ENCODE results near the gene SLC26A9. TPM values are rescaled to one million over a fixed set of nuclear protein-coding genes. Genes with fewer than 3 reads are reported as not detected.

SLC26A9 gene
- total and polyA plus RNA-seq, 2 experiments from 2014 or later: not detected

DNA sequence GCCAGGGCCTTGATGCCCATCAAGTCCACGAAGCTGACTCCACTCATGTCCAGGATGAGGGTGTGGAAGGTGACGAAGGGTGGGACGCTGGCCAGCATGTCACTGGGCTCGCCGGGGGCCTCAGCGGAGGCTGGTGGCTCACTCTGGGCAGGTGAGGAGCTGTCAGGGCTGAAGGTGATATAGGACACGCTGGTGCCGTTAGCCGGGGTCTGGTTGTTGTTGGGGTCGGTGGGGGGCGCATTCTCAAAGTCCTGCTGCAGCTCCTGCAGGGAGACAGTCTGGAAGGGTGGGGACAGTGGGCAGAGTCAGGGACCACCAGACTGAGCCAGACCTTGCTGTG lies 21.7 kb downstream of the SLC26A9 start:
- in situ Hi-C loops (cut with MboI): loop anchor here (5.0 kb wide), 1 partner anchor 46 kb away; no protein-coding TSS in a partner anchor
- Histone ChIP-seq H2AFZ (no peak overlapping the region), H3K36me3 (ENCODE audit: low read depth) (no peaks in the 10 kb centered on the region), H3K4me2 (ENCODE audit: unreplicated experiment) (no peak overlapping the region), H3K9ac (no peak overlapping the region), H3K4me1 (ENCODE audit: insufficient read depth) (peaks cover 7% of the 10 kb centered on the region), H3K27me3 (replicated peaks; ENCODE audit: insufficient read depth) (no peaks in the 10 kb centered on the region), H3K27ac (no peak overlapping the region), H3F3A (ENCODE audit: insufficient read depth) (peaks cover 15% of the 10 kb centered on the region), H3K79me2 (ENCODE audit: insufficient read depth) (no peaks in the 10 kb centered on the region), H3K9me3 (ENCODE audit: low read depth) (no peaks in the 10 kb centered on the region), H3K4me3 (no peak overlapping the region), H4K20me1 (ENCODE audit: insufficient read depth) (no peaks in the 10 kb centered on the region), H3K9me2 (ENCODE audit: insufficient read depth) (no peaks in the 10 kb centered on the region)
- no peak for TF ChIP-seq EZH2 (IDR thresholded peaks at IDR 0.05; ENCODE audit: insufficient read depth, poor library complexity, severe bottlenecking)
- TF ChIP-seq EZH2phosphoT487 (IDR thresholded peaks at IDR 0.05; ENCODE audit: insufficient read depth, low read depth): no peak
- no peak for DNase-seq
- WGBS, 2 experiments (ENCODE audit: low coverage in 1 of 2, low lambda C conversion rate in 2 of 2, missing lambda C conversion rate in 2 of 2): 92 to 94% methylated on average over 11 of the region's 11 CpGs

DNA sequence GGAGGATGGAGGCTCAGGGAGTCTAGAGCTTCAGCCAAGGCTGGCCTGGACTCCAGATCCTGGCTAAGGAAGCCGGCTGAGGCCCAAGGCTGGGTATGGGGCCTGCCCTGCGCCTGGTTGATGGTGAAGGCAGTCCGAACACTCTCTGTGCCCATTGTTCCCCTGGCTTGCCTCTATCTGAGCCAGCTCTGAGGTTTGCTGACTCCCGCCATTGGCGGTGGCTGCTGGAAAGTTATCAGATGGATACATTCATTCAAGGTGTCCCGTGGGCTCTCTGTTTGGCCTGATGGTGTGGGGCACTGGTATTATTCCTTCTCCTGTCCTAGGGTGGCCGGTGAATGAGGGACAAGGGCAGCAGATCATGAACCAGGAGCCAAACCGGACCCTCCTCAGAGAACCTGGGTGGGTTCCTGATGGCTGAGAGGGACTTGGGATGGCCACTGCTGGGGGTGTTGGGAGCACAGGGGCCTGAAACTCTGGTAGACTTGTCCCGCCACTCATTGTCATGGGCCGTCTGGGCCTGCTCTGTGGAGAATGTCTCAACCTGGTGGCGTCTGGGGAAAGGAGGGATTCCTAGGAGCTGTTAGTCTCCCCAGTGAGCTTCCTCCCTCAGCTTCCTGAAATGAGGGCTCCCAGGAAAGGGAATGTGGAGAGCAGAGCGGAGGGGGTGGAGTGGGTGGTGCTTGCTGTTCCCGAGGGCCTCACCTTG lies 22.2 kb downstream of the SLC26A9 start:
- Histone ChIP-seq H3K79me2 (ENCODE audit: insufficient read depth) (no peaks in the 10 kb centered on the region), H4K20me1 (ENCODE audit: insufficient read depth) (no peaks in the 10 kb centered on the region), H3K9me3 (ENCODE audit: low read depth) (no peaks in the 10 kb centered on the region), H3K27me3 (replicated peaks; ENCODE audit: insufficient read depth) (no peaks in the 10 kb centered on the region), H3K4me2 (ENCODE audit: unreplicated experiment) (no peak overlapping the region), H2AFZ (no peak overlapping the region), H3K9ac (no peak overlapping the region), H3K4me1 (ENCODE audit: insufficient read depth) (peaks cover 2% of the 10 kb centered on the region), H3K27ac (no peak overlapping the region), H3K9me2 (ENCODE audit: insufficient read depth) (no peaks in the 10 kb centered on the region), H3K4me3 (no peak overlapping the region), H3K36me3 (ENCODE audit: low read depth) (no peaks in the 10 kb centered on the region), H3F3A (ENCODE audit: insufficient read depth) (peaks cover 10% of the 10 kb centered on the region)
- in situ Hi-C loops (cut with MboI): loop anchor here (5.0 kb wide), 1 partner anchor 46 kb away; no protein-coding TSS in a partner anchor
- no peak for DNase-seq
- 85 to 86% methylated on average over 13 of the region's 13 CpGs for WGBS, 2 experiments (ENCODE audit: low coverage in 1 of 2, low lambda C conversion rate in 2 of 2, missing lambda C conversion rate in 2 of 2)
- TF ChIP-seq EZH2phosphoT487 (IDR thresholded peaks at IDR 0.05; ENCODE audit: insufficient read depth, low read depth): no peak
- no peak for TF ChIP-seq EZH2 (IDR thresholded peaks at IDR 0.05; ENCODE audit: insufficient read depth, poor library complexity, severe bottlenecking)

DNA sequence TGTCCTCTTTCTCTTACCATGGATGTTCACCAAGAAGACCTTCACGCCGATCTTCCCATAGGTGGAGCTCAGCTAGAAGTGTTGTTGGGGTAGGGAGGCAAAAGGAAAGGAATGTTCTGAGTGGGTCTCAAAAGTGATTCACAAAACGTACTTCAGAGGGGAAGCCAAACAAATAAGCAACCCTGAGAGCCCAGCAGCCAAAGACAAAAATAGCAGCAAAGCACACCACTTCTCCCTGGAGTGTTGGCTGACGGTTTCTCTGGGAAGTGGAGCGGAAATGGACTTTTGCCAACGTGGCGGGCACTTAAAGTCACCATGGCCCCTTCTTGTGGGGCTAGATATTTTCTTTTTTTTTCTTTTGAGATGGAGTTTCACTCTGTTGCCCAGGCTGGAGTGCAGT lies 23.1 kb downstream of the SLC26A9 start:
- H4K20me1 ChIP-seq (ENCODE audit: insufficient read depth): no peaks in the 10 kb centered on the region
- no peak overlapping the region for H3K4me3 ChIP-seq
- H3F3A ChIP-seq (ENCODE audit: insufficient read depth): peaks cover 3% of the 10 kb centered on the region; the same call in 1 of the 2 replicates
- DNase-seq: peak; percentile 34
- H3K9me3 ChIP-seq (ENCODE audit: low read depth): no peaks in the 10 kb centered on the region
- H3K9me2 ChIP-seq (ENCODE audit: insufficient read depth): no peaks in the 10 kb centered on the region
- H3K27ac ChIP-seq: no peak overlapping the region
- no peak for TF ChIP-seq EZH2 (IDR thresholded peaks at IDR 0.05; ENCODE audit: insufficient read depth, poor library complexity, severe bottlenecking)
- TF ChIP-seq EZH2phosphoT487 (IDR thresholded peaks at IDR 0.05; ENCODE audit: insufficient read depth, low read depth): no peak
- H3K27me3 ChIP-seq (replicated peaks; ENCODE audit: insufficient read depth): no peaks in the 10 kb centered on the region
- H3K9ac ChIP-seq: no peak overlapping the region
- 44 to 55% methylated on average over 7 of the region's 7 CpGs for WGBS, 2 experiments (ENCODE audit: low coverage in 1 of 2, low lambda C conversion rate in 2 of 2, missing lambda C conversion rate in 2 of 2)
- no peaks in the 10 kb centered on the region for H3K36me3 ChIP-seq (ENCODE audit: low read depth)
- in situ Hi-C loops (cut with MboI): loop anchor here (5.0 kb wide), 1 partner anchor 47 kb away; no protein-coding TSS in a partner anchor
- H2AFZ ChIP-seq: no peak overlapping the region
- no peaks in the 10 kb centered on the region for H3K4me1 ChIP-seq (ENCODE audit: insufficient read depth)
- H3K79me2 ChIP-seq (ENCODE audit: insufficient read depth): no peaks in the 10 kb centered on the region
- H3K4me2 ChIP-seq (ENCODE audit: unreplicated experiment): no peak overlapping the region

DNA sequence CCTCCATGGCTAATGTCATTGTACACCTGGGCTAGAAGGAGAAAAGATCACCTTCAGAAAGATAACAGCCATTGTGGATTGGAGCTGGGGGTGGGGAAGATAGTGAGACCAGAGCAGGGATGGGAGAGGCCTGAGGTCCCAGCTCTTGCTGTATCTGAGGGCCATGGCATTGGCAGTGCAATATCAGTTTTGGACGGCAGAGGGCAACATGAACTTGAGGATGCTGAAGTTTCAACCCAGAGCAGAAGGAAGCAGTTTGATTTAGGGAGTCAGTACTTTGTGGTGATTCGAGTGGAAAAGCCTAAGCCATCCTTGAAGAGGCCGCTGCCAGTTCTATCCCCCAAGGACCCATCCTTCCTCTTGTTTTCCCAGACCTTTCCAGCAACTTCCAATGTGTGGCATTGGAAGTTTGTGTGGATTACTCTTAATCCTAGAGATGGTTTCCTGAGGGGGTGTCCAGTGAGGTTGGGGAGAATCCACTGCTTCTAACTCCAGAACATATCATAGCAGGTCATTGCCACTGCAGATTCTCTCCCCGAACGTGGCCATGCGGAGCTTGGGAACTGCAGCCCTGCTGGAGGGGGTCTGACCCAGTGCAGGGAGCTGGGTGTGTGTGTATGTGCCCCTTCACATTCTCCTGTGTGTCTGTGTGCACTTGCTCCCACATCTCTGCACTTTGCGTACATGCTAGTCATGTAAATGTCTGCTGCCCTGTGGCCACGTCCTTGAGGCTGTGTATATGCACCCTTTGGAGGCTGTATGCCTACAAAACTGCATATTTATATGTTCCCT lies 24.1 kb downstream of the SLC26A9 start:
- Histone ChIP-seq H3K4me3 (no peak overlapping the region), H3K9me3 (ENCODE audit: low read depth) (no peaks in the 10 kb centered on the region), H3K79me2 (ENCODE audit: insufficient read depth) (no peaks in the 10 kb centered on the region), H3K4me2 (ENCODE audit: unreplicated experiment) (no peak overlapping the region), H3K36me3 (ENCODE audit: low read depth) (no peaks in the 10 kb centered on the region), H3F3A (ENCODE audit: insufficient read depth) (no peaks in the 10 kb centered on the region), H3K4me1 (ENCODE audit: insufficient read depth) (no peaks in the 10 kb centered on the region), H3K27me3 (replicated peaks; ENCODE audit: insufficient read depth) (no peaks in the 10 kb centered on the region), H3K27ac (no peak overlapping the region), H2AFZ (no peak overlapping the region), H3K9ac (no peak overlapping the region), H4K20me1 (ENCODE audit: insufficient read depth) (no peaks in the 10 kb centered on the region), H3K9me2 (ENCODE audit: insufficient read depth) (no peaks in the 10 kb centered on the region)
- DNase-seq: peak; percentile 78
- no peak for TF ChIP-seq EZH2 (IDR thresholded peaks at IDR 0.05; ENCODE audit: insufficient read depth, poor library complexity, severe bottlenecking)
- TF ChIP-seq EZH2phosphoT487 (IDR thresholded peaks at IDR 0.05; ENCODE audit: insufficient read depth, low read depth): no peak
- in situ Hi-C loops (cut with MboI): no loop called here
- 26 to 32% methylated on average over 8 of the region's 8 CpGs for WGBS, 2 experiments (ENCODE audit: low coverage in 1 of 2, low lambda C conversion rate in 2 of 2, missing lambda C conversion rate in 2 of 2)
